ENCODE measurements around the gene CFAP61.

The CFAP61 gene

DNA sequence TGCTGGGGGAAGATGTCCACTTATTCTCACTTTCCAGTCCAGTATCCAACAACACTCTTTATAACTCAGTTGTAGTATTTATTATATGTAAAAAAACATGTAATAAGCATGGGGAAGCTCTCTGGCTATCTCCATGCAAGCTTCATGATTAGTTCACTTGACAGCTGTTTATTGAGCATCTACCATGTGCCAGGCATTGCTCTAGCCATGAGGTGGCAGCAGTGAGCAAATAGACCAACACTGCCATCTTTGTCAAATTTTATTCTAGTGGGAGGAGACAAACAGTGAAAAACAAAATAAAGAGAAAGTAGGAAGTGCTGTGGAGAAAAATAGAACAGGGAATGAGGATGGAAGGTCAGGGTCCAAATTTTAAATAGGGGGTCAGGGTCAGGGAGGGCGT lies 131.8 kb downstream of the CFAP61 start:
- in situ Hi-C loops (cut with MboI; ENCODE audit: low sequenced_read_pairs): no loop called here
- Histone ChIP-seq H3K4me3 (no peak overlapping the region), H3K36me3 (replicated peaks) (no peaks in the 10 kb centered on the region), H3K4me1 (no peaks in the 10 kb centered on the region), H3K27me3 (ENCODE audit: low read depth) (no peaks in the 10 kb centered on the region), H3K9me3 (0 out of 2 replicates have a peak, but pooled peaks cover 3% of the 10 kb centered on the region)
- DNase-seq (ENCODE audit: low spot score in 2 of 2): peak in 1 of 2 experiments; percentile 18

DNA sequence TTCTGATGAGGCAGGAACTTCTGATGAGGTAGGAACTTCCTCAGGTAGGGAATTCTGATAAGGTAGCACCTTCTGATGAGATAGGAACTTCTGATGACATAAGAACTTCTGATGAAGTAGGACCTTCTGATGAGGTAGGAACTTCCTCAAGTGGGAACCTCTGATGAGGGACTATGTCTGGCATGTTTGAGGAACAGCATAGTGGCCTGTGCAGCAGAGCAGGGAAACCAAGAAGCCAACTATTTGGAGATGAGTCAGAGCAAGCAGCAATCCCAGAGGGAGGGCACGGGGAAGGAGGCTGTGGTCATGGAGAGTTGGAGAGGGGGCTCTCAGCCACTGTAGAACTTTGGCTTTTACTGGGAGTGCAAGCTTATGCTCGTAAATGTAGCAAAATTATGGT lies 132.4 kb downstream of the CFAP61 start:
- H3K4me3 ChIP-seq: no peak overlapping the region
- no peaks in the 10 kb centered on the region for H3K36me3 ChIP-seq (replicated peaks)
- 0 out of 2 replicates have a peak, but pooled peaks cover under 1% of the 10 kb centered on the region for H3K9me3 ChIP-seq
- in situ Hi-C loops (cut with MboI; ENCODE audit: low sequenced_read_pairs): no loop called here
- H3K4me1 ChIP-seq: no peaks in the 10 kb centered on the region
- no peaks in the 10 kb centered on the region for H3K27me3 ChIP-seq (ENCODE audit: low read depth)
- no peak for DNase-seq (ENCODE audit: low spot score in 2 of 2)

DNA sequence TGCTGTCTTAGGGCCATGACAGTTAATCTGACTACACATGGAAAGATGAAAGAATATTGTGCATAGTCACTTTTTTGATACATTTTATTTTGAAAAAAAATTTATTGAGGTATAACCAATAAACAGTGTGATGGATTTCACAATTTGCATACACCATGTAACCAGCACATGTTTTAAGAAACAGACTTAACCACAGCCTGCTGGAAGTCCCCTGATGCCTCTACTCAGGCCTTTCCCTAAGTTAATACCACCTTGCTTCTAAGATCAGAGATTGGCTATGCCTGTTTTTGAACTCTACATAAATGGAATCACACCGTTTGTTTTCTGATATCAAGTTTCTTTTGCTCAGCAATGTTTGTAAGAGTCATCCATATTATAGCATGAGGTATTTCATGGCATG lies 136.3 kb downstream of the CFAP61 start:
- Histone ChIP-seq H3K4me3 (no peak overlapping the region), H3K27me3 (ENCODE audit: low read depth) (no peaks in the 10 kb centered on the region; the same call in 1 of the 2 replicates), H3K9me3 (no peaks in the 10 kb centered on the region), H3K36me3 (replicated peaks) (no peaks in the 10 kb centered on the region), H3K4me1 (no peaks in the 10 kb centered on the region)
- in situ Hi-C loops (cut with MboI; ENCODE audit: low sequenced_read_pairs): no loop called here
- DNase-seq (ENCODE audit: low spot score in 2 of 2): no peak

DNA sequence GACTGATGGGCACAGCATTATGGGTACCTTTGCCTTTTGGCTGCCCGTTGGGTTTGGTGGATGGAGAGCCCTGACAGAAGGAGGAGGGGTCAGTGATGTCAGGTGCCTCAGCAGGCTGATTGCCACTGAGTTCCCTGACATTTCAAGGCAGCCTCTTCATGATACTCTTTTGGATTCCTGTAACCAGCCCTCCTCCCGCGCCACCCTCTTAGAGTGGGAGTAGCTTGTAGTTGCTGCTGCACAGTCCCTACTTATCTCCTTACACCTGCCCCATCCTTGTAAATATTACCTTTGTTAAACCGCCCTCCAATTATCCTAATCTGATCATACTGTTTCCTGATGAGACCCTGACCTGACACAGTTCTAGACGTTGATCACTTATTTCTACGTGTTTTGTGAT lies 140.0 kb downstream of the CFAP61 start:
- H3K4me1 ChIP-seq: no peaks in the 10 kb centered on the region
- H3K27me3 ChIP-seq (ENCODE audit: low read depth): no peaks in the 10 kb centered on the region; the same call in 1 of the 2 replicates
- no peaks in the 10 kb centered on the region for H3K36me3 ChIP-seq (replicated peaks)
- no peaks in the 10 kb centered on the region for H3K9me3 ChIP-seq
- in situ Hi-C loops (cut with MboI; ENCODE audit: low sequenced_read_pairs): no loop called here
- no peak for DNase-seq (ENCODE audit: low spot score in 2 of 2)
- no peak overlapping the region for H3K4me3 ChIP-seq

DNA sequence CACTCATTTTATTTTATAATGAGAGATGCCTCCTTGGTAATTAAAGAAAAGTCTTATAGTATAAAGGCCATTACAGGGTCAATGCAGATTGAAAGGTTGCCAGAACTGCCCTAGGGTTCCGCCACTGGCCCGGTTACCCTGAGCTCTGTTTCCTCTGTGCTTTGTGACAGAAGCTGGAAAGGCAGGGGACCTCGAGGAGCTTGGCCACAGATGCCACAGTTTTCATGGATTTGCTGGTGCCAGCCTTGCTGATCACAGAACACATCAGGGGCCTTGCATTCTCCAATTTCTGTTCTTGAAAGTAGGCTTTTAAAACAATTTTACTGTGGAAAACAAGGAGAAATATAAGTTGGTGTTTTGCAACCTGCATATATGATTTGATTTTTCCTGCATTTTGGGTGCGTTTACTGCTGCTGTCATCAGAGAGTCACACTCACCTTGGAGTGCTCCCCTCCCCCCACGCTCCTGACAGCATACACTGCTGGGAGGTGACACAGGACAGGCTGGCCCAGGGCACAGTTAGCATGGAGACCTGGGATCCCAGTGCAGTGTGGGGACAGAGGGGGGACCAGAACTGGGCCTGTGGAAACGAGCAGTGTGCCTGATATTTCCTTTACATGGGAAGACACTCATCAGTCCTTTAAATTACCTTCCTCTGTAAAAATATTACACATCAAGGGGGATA lies 142.8 kb downstream of the CFAP61 start:
- H3K9me3 ChIP-seq: no peaks in the 10 kb centered on the region
- DNase-seq (ENCODE audit: low spot score in 2 of 2): no peak
- no peak overlapping the region for H3K4me3 ChIP-seq
- H3K36me3 ChIP-seq (replicated peaks): no peaks in the 10 kb centered on the region
- H3K4me1 ChIP-seq: no peaks in the 10 kb centered on the region
- in situ Hi-C loops (cut with MboI; ENCODE audit: low sequenced_read_pairs): no loop called here
- no peaks in the 10 kb centered on the region; the same call in 1 of the 2 replicates for H3K27me3 ChIP-seq (ENCODE audit: low read depth)

DNA sequence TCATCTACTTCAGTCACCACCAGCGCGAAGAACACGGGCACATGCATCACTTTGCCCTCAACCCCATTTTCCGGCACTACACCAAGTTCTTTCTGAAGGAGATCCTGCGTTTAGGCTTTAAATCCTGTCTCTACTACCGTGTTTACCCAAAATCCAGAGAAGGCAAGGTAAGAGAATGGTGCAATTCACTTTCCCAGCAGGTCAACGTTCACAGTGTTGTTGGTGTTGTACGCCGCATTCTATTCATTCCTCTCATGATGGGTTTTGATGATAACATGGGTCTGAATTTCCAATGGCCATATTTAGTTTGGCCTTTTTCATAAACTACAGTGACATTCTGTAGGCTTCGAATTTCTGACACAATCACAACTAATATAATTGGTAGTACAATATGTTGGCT lies 144.3 kb downstream of the CFAP61 start:
- H3K9me3 ChIP-seq: no peaks in the 10 kb centered on the region
- no peaks in the 10 kb centered on the region for H3K36me3 ChIP-seq (replicated peaks)
- H3K4me3 ChIP-seq: no peak overlapping the region
- H3K27me3 ChIP-seq (ENCODE audit: low read depth): no peaks in the 10 kb centered on the region
- no peaks in the 10 kb centered on the region for H3K4me1 ChIP-seq
- DNase-seq (ENCODE audit: low spot score in 2 of 2): no peak
- in situ Hi-C loops (cut with MboI; ENCODE audit: low sequenced_read_pairs): no loop called here

DNA sequence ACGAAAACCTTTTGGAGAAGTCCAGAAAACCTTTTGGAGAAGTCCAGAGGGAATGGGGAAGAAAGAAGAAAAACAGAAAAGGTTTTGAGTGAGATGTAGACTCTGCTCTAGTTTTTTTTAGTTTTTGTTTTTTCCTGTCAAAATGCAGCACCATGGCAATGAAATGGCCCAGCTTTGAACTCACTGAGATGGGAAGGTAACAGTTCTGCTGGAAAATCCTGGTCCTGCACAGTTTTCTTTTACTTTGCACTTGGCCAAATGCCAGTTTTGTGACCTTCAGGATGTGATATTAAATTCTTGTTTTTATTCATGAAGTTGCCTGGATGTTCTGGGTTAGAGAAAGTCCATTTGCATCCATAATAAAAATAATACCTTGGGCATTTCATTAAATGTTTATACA lies 145.7 kb downstream of the CFAP61 start:
- DNase-seq (ENCODE audit: low spot score in 2 of 2): no peak
- H3K9me3 ChIP-seq: no peaks in the 10 kb centered on the region
- no peaks in the 10 kb centered on the region for H3K36me3 ChIP-seq (replicated peaks)
- no peaks in the 10 kb centered on the region for H3K27me3 ChIP-seq (ENCODE audit: low read depth)
- no peak overlapping the region for H3K4me3 ChIP-seq
- H3K4me1 ChIP-seq: no peaks in the 10 kb centered on the region
- in situ Hi-C loops (cut with MboI; ENCODE audit: low sequenced_read_pairs): no loop called here

DNA sequence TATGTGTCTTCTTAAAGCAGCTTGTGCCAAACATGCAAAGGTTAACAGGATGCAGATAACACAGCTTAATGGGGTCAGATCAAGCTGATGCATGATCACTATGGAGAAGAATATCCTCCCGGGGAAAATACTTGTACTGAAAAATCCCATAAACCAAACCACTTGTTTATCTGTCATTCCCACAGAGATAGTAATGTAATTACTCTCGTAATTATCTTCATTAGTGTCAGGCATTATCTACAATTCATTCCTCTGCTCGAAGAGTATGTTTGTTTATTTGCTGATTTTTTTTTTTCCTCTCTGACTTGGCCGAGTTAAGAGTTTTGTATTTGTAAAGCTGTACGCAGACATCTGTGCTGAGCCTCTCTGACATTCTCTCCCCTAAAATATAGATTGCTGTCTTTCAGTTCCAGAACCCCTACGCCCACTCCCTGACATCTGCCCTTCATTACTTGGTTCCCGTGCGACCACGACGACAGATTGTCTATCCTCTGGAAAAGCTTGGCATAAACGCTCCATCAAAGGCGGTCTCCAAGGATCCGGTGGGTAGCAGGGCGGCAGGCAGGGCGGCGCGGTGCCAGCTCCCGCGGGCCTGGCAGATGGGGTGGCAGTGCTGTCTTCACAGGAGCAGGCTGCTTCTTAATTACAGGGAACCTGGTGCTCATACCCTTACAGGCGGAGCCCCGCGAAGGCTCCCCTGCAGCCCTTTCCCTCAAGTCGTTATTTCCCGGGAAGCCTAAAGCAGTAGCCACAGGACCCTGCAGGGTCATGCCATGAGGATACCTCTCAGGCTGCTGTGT lies 147.2 kb downstream of the CFAP61 start:
- Histone ChIP-seq H3K9me3 (no peaks in the 10 kb centered on the region), H3K27me3 (ENCODE audit: low read depth) (no peaks in the 10 kb centered on the region), H3K36me3 (replicated peaks) (no peaks in the 10 kb centered on the region), H3K4me1 (no peaks in the 10 kb centered on the region), H3K4me3 (no peak overlapping the region)
- in situ Hi-C loops (cut with MboI; ENCODE audit: low sequenced_read_pairs): no loop called here
- DNase-seq (ENCODE audit: low spot score in 2 of 2): no peak

DNA sequence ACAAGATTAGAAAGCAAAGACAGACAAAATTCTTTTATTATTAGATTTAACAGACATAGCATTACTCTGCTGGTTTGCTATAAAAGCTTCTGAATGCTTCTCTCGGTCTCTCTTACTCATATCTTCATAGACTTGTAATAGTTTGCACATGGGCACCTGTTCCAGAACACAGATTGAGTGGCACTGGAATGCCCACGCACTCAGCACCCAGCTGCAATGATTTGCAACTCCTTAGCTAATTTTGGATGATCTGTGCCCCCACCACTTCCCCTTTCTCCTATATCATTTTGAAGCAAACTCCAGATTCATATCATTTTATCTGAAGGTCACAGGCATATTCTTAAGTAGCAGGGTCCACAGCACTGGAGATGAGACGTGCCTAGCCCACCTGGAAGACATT lies 148.8 kb downstream of the CFAP61 start:
- Histone ChIP-seq H3K4me1 (no peaks in the 10 kb centered on the region), H3K27me3 (ENCODE audit: low read depth) (no peaks in the 10 kb centered on the region), H3K9me3 (no peaks in the 10 kb centered on the region), H3K4me3 (no peak overlapping the region), H3K36me3 (replicated peaks) (no peaks in the 10 kb centered on the region)
- no peak for DNase-seq (ENCODE audit: low spot score in 2 of 2)
- in situ Hi-C loops (cut with MboI; ENCODE audit: low sequenced_read_pairs): no loop called here

DNA sequence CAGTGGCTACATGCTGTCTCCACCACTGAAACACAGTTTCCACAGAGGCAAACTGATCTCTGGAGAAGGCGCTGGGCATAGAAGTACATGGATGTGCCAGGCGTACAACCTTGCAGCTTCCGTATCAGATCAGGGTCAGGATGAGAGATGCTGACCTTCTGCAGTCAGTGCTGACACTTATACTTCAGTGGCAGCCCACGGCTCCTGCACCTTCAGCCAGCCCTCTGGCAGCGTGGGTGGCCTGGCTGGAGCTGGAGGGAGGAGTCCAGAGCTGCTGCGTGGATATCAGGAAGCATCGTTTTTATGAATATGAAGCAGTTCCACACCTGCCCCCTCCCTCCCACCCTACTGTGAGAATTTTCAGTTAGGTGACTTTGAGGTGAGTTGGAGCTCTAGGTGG lies 149.3 kb downstream of the CFAP61 start:
- Histone ChIP-seq H3K4me3 (no peak overlapping the region), H3K4me1 (no peaks in the 10 kb centered on the region), H3K27me3 (ENCODE audit: low read depth) (no peaks in the 10 kb centered on the region), H3K9me3 (no peaks in the 10 kb centered on the region), H3K36me3 (replicated peaks) (no peaks in the 10 kb centered on the region)
- no peak for DNase-seq (ENCODE audit: low spot score in 2 of 2)
- in situ Hi-C loops (cut with MboI; ENCODE audit: low sequenced_read_pairs): no loop called here

DNA sequence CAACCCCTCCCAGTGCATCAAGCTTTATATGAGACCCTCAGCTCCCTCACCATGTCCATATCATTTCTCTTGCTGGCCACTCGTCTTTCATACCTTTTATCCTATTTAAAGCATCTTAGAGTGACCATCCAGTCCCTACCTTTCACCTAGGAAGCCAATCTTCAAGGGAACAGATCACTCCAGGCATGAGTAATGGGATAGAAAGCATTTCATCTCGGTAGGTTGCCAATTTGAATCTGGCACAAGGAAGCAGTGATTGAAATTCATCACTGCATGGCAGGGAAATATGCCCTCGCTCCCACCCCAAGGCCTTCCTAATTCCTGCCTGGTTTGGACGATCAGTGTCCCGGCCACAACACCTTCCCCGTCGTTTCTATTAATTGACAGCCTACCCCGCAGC lies 150.4 kb downstream of the CFAP61 start:
- H3K4me3 ChIP-seq: no peak overlapping the region
- no peaks in the 10 kb centered on the region for H3K4me1 ChIP-seq
- in situ Hi-C loops (cut with MboI; ENCODE audit: low sequenced_read_pairs): no loop called here
- no peaks in the 10 kb centered on the region for H3K9me3 ChIP-seq
- no peak for DNase-seq (ENCODE audit: low spot score in 2 of 2)
- H3K36me3 ChIP-seq (replicated peaks): no peaks in the 10 kb centered on the region
- H3K27me3 ChIP-seq (ENCODE audit: low read depth): no peaks in the 10 kb centered on the region

DNA sequence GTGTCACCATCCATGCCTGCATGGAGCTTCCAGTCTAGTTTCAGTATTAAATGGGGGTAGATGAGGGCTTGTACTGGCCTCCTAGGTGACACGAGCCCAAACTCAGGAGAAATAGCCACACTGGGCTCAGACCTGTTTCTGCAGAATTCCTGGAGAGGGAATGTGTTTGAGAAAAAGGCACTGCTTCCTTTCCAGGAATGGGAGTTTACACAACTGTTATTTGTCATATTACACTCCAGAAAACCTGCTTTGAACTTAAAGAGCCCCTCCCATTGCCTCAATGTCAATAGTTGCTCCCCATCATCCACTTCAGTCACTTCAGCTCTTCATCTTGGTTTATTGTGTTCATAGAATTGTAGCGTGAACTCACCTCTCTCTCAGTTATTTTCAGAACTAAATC lies 151.5 kb downstream of the CFAP61 start:
- H3K9me3 ChIP-seq: no peaks in the 10 kb centered on the region
- H3K4me1 ChIP-seq: no peaks in the 10 kb centered on the region
- no peaks in the 10 kb centered on the region for H3K27me3 ChIP-seq (ENCODE audit: low read depth)
- in situ Hi-C loops (cut with MboI; ENCODE audit: low sequenced_read_pairs): no loop called here
- H3K36me3 ChIP-seq (replicated peaks): no peaks in the 10 kb centered on the region
- DNase-seq (ENCODE audit: low spot score in 2 of 2): no peak
- H3K4me3 ChIP-seq: no peak overlapping the region

DNA sequence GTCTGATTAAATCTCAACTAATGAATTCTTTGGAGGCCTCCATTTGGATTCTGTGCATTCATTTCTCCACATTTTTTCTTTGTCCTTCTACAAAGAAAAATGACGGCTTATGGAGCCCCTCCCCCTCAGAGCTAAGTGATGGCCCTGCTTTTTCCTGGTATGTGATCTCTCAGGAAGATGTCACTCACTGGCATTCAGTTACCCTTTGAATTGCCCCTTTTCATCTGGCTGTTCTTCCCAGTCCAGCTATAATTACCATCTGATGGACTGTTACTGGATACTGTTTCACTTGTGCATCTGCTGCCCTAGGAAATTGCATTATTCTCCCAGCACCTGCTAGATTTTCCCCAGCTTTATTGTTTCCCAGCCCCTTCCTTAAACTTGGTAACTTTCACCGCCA lies 151.9 kb downstream of the CFAP61 start:
- in situ Hi-C loops (cut with MboI; ENCODE audit: low sequenced_read_pairs): no loop called here
- Histone ChIP-seq H3K9me3 (no peaks in the 10 kb centered on the region), H3K27me3 (ENCODE audit: low read depth) (no peaks in the 10 kb centered on the region), H3K36me3 (replicated peaks) (no peaks in the 10 kb centered on the region), H3K4me1 (no peaks in the 10 kb centered on the region), H3K4me3 (no peak overlapping the region)
- DNase-seq (ENCODE audit: low spot score in 2 of 2): no peak

DNA sequence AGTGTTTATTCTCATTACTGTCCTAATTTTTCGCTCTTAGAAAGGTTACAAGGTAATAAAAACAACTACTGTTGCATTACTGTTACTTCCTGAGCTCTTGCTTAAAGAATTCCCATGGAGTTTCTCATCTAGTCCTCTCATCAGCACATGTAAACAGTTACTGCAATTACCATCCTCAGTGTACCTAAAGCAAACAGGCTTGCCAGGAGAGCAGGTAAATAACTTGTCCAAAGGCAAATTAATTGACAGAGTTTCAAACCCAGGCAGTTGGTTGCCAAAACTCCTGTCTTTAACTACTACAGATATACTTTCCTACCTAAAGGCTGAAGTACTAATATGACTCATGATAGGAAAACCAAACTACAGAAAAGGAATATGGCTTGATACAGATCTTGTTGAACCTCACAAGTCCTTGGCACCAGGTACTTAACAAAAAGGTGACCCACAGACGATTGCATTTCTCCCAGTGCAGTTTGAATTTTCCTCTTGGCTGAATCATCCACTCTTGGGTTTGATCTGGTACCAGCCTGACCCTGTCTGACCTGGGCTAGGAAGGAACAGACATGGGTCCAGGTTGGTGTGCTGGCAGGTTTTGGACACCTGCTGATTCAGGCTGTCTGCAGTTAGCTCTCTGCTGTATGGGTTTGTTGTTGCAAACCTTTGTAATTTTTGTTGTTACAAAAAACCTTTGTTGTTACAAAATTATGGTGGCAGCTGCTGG lies 153.0 kb downstream of the CFAP61 start:
- in situ Hi-C loops (cut with MboI; ENCODE audit: low sequenced_read_pairs): no loop called here
- Histone ChIP-seq H3K27me3 (ENCODE audit: low read depth) (no peaks in the 10 kb centered on the region), H3K4me3 (no peak overlapping the region), H3K36me3 (replicated peaks) (no peaks in the 10 kb centered on the region), H3K4me1 (no peaks in the 10 kb centered on the region), H3K9me3 (no peaks in the 10 kb centered on the region)
- no peak for DNase-seq (ENCODE audit: low spot score in 2 of 2)
